ENCODE results near the gene MED31. TPM values are rescaled to one million over a fixed set of nuclear protein-coding genes. Genes with fewer than 3 reads are reported as not detected.
A peak's percentile ranks its signal among the peaks of the same experiment; 100 is the strongest.

The MED31 gene
- total and polyA plus RNA-seq, 2 of the 13 experiments (the other 11 are each of a cell fraction or from before 2014, with no cell fraction given): 19.0 to 20.9 TPM

GRCh38 chr17:6700948-6701307 is 49.5 kb upstream of the MED31 start (continued):
- TF ChIP-seq RBM22 (optimal IDR thresholded peaks at IDR 0.05; ENCODE audit: low read length) (no peak), ZNF30 (CRISPR knock-in tag; IDR thresholded peaks at IDR 0.05) (no peak), MZF1 (CRISPR knock-in tag; IDR thresholded peaks at IDR 0.05; ENCODE audit: borderline replicate concordance) (no peak), E2F2 (CRISPR knock-in tag; IDR thresholded peaks at IDR 0.05; ENCODE audit: borderline replicate concordance) (0 out of 2 replicates have a peak, but pooled peaks have one; percentile 16), EP300 (IDR thresholded peaks at IDR 0.05; ENCODE audit: low read depth in 2 of 2, low read length in 2 of 2) (0 out of 4 replicates have a peak, but pooled peaks of 1 of the 2 experiments have one; percentile 19), EP300 (CRISPR knock-in tag; IDR thresholded peaks at IDR 0.05; ENCODE audit: borderline replicate concordance) (no peak), ZNF766 (CRISPR knock-in tag; IDR thresholded peaks at IDR 0.05; ENCODE audit: borderline replicate concordance) (no peak), ZFP91 (CRISPR knock-in tag; IDR thresholded peaks at IDR 0.05; ENCODE audit: borderline replicate concordance) (no peak), MAX (IDR thresholded peaks at IDR 0.05) (peak; percentile 43; the same call in 1 of the 2 replicates), NR2F6 (IDR thresholded peaks at IDR 0.05) (no peak), NR2F6 (CRISPR knock-in tag; IDR thresholded peaks at IDR 0.05) (no peak), MED1 (CRISPR knock-in tag; IDR thresholded peaks at IDR 0.05) (peak; percentile 43), MLLT10 (CRISPR knock-in tag; IDR thresholded peaks at IDR 0.05) (no peak), U2AF1 (optimal IDR thresholded peaks at IDR 0.05; ENCODE audit: low read depth, low read length) (no peak), NR2C2 (CRISPR knock-in tag; IDR thresholded peaks at IDR 0.05; ENCODE audit: borderline replicate concordance) (no peak), CEBPG (CRISPR knock-in tag; IDR thresholded peaks at IDR 0.05) (no peak), ZNF143 (CRISPR knock-in tag; IDR thresholded peaks at IDR 0.05) (no peak), SNAPC5 (CRISPR knock-in tag; IDR thresholded peaks at IDR 0.05; ENCODE audit: borderline replicate concordance) (no peak; the same call in 1 of the 2 replicates), ZNF292 (CRISPR knock-in tag; IDR thresholded peaks at IDR 0.05; ENCODE audit: borderline replicate concordance, low read depth) (0 out of 2 replicates have a peak, but pooled peaks have one; percentile 52), ARNTL (CRISPR knock-in tag; IDR thresholded peaks at IDR 0.05) (no peak), AGO2 (optimal IDR thresholded peaks at IDR 0.05; ENCODE audit: low read depth, low read length) (peak; percentile 48), KDM2A (CRISPR knock-in tag; IDR thresholded peaks at IDR 0.05; ENCODE audit: borderline replicate concordance, low read depth) (no peak), BATF2 (CRISPR knock-in tag; IDR thresholded peaks at IDR 0.05) (no peak), ZBTB38 (CRISPR knock-in tag; IDR thresholded peaks at IDR 0.05) (0 out of 2 replicates have a peak, but pooled peaks have one; percentile 12), THRA (CRISPR knock-in tag; IDR thresholded peaks at IDR 0.05; ENCODE audit: borderline replicate concordance) (peak; percentile 73), TBX2 (CRISPR knock-in tag; IDR thresholded peaks at IDR 0.05; ENCODE audit: borderline replicate concordance) (no peak), ZSCAN25 (CRISPR knock-in tag; IDR thresholded peaks at IDR 0.05) (no peak)

Measured in HepG2 (cell line).